RWPE1 (cell line): ENCODE results near the gene PTGIR.

Experiments used
- CTCF ChIA-PET: fragments of 350-600 bp; sonication (Branson Sonifier 250); formaldehyde crosslinking; extraction: SDS; loops from one replicate; lab custom pipeline; 2021; lab: Yijun Ruan, JAX
- POLR2A ChIA-PET: fragments of 400-600 bp; formaldehyde crosslinking; extraction: SDS; loops from one replicate; lab custom pipeline; 2020; ENCODE audit warnings: antibody characterized with exemption; ENCODE audit not compliant: low non-redundant PET; lab: Yijun Ruan, JAX
- DNase-seq: peaks from one replicate; pipeline ENCODE4 v3.0.0; 2012; ENCODE audit warnings: low spot score
- H3K27ac ChIP-seq: fragments of 450-650 bp; 2 replicates; pipeline ENCODE4 v1.5.1; 2017
- TF ChIP-seq, protein P1 (sequence below): fragments of 450-650 bp; conservative IDR thresholded peaks from 2 replicates; pipeline ENCODE4 v1.5.1; 2017; ENCODE audit warnings: low read depth, mild to moderate bottlenecking

Gene PTGIR

DNA sequence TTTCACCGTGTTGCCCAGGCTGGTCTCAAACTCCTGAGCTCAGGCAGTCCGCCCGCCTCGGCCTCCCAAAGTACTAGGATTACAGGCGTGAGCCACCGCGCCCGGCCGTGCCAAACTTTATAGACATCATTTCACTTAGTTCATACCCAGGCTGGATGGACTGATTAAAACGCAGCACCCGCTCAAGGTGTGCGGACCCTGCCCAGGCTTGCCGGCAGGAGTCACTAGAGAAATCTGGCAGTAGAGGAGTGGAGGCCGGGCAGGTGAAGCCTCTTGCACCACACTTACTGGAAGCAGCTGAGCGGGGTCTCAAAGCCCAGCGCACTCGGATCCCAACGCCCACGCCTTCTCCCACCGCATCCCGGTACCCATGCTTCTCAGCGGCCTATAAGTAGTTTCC lies 11.4 kb downstream of the PTGIR start:
- POLR2A ChIA-PET: no interaction called here

DNA sequence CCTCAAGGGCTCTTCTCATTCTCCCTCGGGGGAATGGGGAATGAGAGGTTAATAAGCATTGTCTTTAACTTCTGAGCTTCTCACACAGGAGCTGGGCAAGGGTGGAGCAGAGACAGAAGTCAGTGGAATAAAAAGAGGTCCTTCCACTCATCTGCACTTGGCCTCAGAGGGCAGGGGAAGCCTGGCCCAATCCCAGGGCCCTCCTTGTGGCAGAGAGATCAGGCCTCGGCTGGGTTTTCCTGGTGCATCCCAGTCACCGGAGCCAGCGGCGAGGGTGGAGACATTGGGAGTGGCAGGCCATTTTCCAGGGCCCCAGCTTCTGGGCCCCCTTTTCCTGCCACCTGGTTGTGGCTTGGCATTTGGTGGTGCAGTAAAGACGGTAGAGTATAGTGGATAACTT lies 13.1 kb downstream of the PTGIR start:
- TF ChIP-seq, protein P1, sequence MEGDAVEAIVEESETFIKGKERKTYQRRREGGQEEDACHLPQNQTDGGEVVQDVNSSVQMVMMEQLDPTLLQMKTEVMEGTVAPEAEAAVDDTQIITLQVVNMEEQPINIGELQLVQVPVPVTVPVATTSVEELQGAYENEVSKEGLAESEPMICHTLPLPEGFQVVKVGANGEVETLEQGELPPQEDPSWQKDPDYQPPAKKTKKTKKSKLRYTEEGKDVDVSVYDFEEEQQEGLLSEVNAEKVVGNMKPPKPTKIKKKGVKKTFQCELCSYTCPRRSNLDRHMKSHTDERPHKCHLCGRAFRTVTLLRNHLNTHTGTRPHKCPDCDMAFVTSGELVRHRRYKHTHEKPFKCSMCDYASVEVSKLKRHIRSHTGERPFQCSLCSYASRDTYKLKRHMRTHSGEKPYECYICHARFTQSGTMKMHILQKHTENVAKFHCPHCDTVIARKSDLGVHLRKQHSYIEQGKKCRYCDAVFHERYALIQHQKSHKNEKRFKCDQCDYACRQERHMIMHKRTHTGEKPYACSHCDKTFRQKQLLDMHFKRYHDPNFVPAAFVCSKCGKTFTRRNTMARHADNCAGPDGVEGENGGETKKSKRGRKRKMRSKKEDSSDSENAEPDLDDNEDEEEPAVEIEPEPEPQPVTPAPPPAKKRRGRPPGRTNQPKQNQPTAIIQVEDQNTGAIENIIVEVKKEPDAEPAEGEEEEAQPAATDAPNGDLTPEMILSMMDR: no peak
- DNase-seq: no peak
- CTCF ChIA-PET: interaction anchor here (1.5 to 2.5 kb wide), 2 partner anchors 20 to 50 kb away, joined by 4 to 15 read pairs; partner anchors contain the start of gene DACT3
- H3K27ac ChIP-seq: peak overlapping the region; percentile 17; the same call in 1 of the 2 replicates
- POLR2A ChIA-PET: no interaction called here

More for the DNA sequence above, 11.4 kb downstream of the PTGIR start:
- no peak overlapping the region for H3K27ac ChIP-seq
- CTCF ChIA-PET: interaction anchor here (0.6 to 2.5 kb wide), 10 partner anchors 9 to 254 kb away, joined by 3 to 15 read pairs (median 4); partner anchors contain the start of genes DACT3 and PTGIR
- DNase-seq: no peak
- TF ChIP-seq, protein P1: no peak

DNA sequence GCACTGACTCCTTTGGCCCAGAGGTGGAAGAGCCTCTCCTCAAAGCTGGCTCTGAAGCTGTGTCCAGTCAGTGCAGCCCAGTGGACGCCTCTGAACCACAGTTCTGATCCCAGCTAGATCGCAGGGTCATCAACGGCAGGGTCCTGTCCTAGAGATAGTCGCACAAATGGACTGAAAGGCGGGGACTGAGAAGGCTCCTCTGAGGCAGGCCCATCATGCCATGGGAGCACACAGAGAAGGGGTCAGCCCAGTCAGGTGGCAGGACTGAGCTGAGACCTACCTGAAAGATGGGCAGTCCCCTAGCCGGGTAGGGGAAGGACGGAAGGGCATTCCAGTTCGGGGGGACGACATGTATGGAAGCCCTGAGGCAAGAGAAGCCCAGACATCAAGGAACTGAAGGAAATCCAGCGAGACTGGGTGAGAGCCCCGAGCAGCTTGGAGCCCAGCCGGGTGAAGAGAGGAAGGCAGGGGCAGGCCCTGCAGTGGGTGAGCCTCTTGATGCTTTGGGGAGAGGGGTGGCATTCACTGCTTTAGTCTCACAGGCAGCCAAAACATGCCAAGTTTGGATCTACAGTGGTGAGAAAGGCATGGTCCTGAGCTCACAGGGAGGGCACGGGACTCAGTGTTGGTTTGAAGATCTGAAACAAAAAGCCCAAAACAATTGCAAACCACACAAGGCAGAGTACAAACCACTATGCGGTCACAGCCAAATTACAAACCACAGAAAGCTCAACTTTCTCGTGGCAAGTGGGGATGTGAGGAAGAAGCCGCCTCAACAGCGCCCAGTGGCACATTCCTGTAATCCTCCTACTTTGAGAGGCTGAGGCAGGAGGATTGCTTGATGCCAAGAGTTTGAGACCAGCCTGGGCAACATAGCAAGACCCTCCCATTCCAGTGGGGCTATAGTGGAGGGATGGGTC lies 13.8 kb downstream of the PTGIR start:
- CTCF ChIA-PET: interaction anchor here (0.5 to 2.5 kb wide), 6 partner anchors 20 to 1490 kb away, joined by 3 to 15 read pairs (median 4); partner anchors contain the start of gene DACT3
- peak overlapping the region; percentile 17 for H3K27ac ChIP-seq
- no peak for DNase-seq
- POLR2A ChIA-PET: no interaction called here
- TF ChIP-seq, protein P1: no peak

DNA sequence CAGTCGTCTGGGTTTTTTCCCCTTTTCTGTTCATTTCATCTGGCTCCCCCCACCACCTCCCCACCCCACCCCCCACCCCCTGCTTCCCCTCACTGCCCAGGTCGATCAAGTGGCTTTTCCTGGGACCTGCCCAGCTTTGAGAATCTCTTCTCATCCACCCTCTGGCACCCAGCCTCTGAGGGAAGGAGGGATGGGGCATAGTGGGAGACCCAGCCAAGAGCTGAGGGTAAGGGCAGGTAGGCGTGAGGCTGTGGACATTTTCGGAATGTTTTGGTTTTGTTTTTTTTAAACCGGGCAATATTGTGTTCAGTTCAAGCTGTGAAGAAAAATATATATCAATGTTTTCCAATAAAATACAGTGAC lies 14.5 kb downstream of the PTGIR start:
- peak overlapping the region; percentile 17 for H3K27ac ChIP-seq
- DNase-seq: no peak
- ChIA-PET CTCF (interaction anchor here (0.6 to 1.5 kb wide), 5 partner anchors 21 to 1490 kb away, joined by 3 to 5 read pairs (median 4); no protein-coding TSS in a partner anchor), POLR2A (no interaction called here)
- TF ChIP-seq, protein P1: no peak

DNA sequence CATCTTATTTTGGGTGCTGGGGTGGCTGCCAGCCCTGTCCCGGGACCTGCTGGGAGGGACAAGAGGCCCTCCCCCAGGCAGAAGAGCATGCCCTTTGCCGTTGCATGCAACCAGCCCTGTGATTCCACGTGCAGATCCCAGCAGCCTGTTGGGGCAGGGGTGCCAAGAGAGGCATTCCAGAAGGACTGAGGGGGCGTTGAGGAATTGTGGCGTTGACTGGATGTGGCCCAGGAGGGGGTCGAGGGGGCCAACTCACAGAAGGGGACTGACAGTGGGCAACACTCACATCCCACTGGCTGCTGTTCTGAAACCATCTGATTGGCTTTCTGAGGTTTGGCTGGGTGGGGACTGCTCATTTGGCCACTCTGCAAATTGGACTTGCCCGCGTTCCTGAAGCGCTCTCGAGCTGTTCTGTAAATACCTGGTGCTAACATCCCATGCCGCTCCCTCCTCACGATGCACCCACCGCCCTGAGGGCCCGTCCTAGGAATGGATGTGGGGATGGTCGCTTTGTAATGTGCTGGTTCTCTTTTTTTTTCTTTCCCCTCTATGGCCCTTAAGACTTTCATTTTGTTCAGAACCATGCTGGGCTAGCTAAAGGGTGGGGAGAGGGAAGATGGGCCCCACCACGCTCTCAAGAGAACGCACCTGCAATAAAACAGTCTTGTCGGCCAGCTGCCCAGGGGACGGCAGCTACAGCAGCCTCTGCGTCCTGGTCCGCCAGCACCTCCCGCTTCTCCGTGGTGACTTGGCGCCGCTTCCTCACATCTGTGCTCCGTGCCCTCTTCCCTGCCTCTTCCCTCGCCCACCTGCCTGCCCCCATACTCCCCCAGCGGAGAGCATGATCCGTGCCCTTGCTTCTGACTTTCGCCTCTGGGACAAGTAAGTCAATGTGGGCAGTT lies 15.1 kb downstream of the PTGIR start:
- H3K27ac ChIP-seq: peak overlapping the region; percentile 17
- no peak for DNase-seq
- TF ChIP-seq, protein P1: no peak
- ChIA-PET POLR2A (no interaction called here), CTCF (interaction anchor here (0.7 to 1.3 kb wide), 2 partner anchors 53 to 81 kb away, joined by 3 to 5 read pairs; no protein-coding TSS in a partner anchor)
